Measurements from ENCODE around the gene SEPTIN2. TPM values are rescaled to one million over a fixed set of nuclear protein-coding genes. Genes with fewer than 3 reads are reported as not detected.
"Not testable (repeated sequence)": the region's sequence is repeated elsewhere in the genome, so short reads cannot be mapped to it uniquely, and the experiment has no call there.

The SEPTIN2 gene
- total RNA-seq, 1 donor from 2014 or later: 74.5 TPM

GRCh38 chr2:241378816-241379215 lies 63.1 kb downstream of the SEPTIN2 start:
- no peak for DNase-seq (ENCODE audit: low spot score)
- no peak for ATAC-seq

GRCh38 chr2:241379481-241380480 lies 64.1 kb downstream of the SEPTIN2 start:
- DNase-seq (ENCODE audit: low spot score): no peak
- no peak for ATAC-seq

DNA sequence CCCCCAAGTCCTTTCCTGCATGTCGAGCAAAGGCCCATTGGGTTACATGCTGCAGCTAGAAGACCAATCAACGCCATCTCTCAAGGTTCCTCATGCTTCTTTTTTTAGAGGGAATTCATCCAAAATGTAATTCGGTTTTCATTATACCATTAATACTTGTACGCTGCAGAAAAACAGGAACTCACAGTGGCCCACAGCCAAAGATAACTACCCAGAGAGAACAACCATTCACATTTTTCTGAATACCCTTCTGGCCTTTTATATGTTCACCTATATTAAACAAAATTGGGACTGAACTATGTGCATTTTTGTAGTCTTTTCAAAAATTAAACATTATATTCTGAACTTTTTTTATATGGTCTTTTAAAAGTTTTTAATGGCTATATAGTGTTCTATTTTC lies 66.1 kb downstream of the SEPTIN2 start:
- no peak for ATAC-seq
- DNase-seq (ENCODE audit: low spot score): no peak

- not testable (repeated sequence) for DNase-seq (ENCODE audit: low spot score)
Observed at GRCh38 chr2:241385450-241385849, 69.7 kb downstream of the SEPTIN2 start.

DNA sequence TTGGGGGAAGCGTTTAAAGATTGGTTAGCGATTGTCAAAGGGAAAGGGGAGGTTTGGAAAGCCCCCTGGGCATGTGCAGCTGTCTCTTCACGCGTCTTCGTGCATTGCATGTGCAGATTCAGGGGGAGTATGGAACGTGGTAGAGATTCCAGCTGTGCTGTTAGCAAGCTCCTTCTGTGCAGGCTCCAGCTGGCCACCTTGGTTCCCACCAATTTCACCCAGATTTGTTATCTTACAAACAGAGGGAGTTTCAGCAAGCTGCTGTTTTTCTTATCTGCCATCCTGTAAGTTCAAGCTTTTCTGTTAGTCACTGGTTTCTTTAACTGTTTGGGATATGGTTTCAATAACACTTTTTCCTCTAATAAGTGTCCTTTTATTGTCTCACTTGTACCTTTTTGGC lies 70.8 kb downstream of the SEPTIN2 start:
- ATAC-seq (no peak), DNase-seq (ENCODE audit: low spot score) (no peak)

More at GRCh38 chr2:241385450-241385849, 69.7 kb downstream of the SEPTIN2 start:
- ATAC-seq: not testable (repeated sequence)

- DNase-seq (ENCODE audit: low spot score): no peak
- no peak for ATAC-seq
Observed at GRCh38 chr2:241389697-241390096, 74.0 kb downstream of the SEPTIN2 start.

GRCh38 chr2:241390301-241391206 lies 74.8 kb downstream of the SEPTIN2 start:
- no peak for ATAC-seq
- DNase-seq (ENCODE audit: low spot score): no peak

- DNase-seq (ENCODE audit: low spot score) (no peak), ATAC-seq (peak; percentile 99)
Observed at GRCh38 chr2:241391892-241392665, 76.4 kb downstream of the SEPTIN2 start.

- not testable (repeated sequence) for ATAC-seq; DNase-seq (ENCODE audit: low spot score)
Observed at GRCh38 chr2:241392753-241393152, 77.0 kb downstream of the SEPTIN2 start.

DNA sequence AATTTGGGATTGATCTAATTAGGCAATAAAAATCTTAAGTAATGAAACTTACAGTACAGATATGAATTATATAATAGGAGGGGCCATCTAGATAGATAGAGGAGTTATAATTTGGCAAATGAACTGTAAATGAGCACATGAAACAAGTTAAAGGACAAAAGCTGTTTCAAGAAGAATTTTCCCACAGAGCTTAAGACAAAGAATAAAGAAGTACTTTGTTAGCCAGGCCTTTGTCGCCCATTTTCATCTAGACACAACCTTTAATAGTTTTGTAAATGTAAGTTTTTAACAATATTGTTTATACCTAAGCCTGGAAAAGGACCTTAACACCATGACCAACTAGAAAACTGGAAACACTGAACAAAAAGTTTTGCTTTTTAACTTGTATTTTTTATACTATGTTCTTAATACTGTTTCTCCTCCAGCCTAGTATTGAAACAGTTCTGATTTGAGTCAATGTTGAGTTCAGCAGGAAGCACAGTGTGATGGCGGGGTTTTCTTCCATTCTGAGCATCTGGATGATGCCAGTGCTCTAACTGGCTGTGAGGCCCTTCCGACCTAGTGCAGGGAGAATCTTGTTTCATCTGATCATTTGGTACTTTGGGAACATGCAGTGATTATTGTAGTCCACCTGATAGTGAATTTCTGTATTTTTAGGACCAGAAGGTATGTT lies 77.9 kb downstream of the SEPTIN2 start:
- ATAC-seq (no peak), DNase-seq (ENCODE audit: low spot score) (no peak)

- not testable (repeated sequence) for DNase-seq (ENCODE audit: low spot score); ATAC-seq
Observed at GRCh38 chr2:241396809-241397208, 81.1 kb downstream of the SEPTIN2 start.

GRCh38 chr2:241399941-241400922 lies 84.5 kb downstream of the SEPTIN2 start:
- ATAC-seq (peak; percentile 99), DNase-seq (ENCODE audit: low spot score) (peak; percentile 70)

Other genes with a start within 250 kb of the SEPTIN2 start
- 15.4 TPM for gene MTERF4, start 213.6 kb upstream of the SEPTIN2 start, total RNA-seq
- 5.0 TPM for gene PASK, start 166.5 kb upstream of the SEPTIN2 start, total RNA-seq
- gene PPP1R7, start 165.5 kb upstream of the SEPTIN2 start, total RNA-seq: 25.6 TPM
- 1.3 TPM for gene ANO7, start 127.2 kb upstream of the SEPTIN2 start, total RNA-seq
- gene HDLBP, start 253 bp upstream of the SEPTIN2 start, total RNA-seq: 490 TPM
- gene FARP2, start 40.4 kb downstream of the SEPTIN2 start, total RNA-seq: 27.6 TPM
- 65.5 TPM for gene STK25, start 192.7 kb downstream of the SEPTIN2 start, total RNA-seq
- 95.8 TPM for gene BOK, start 242.8 kb downstream of the SEPTIN2 start, total RNA-seq

All from left lobe of liver (tissue), 2 donors.